RWPE1 (cell line): ENCODE measurements around the gene FAM25G.
A peak's percentile ranks its signal among the peaks of the same experiment; 100 is the strongest.
"Not testable (repeated sequence)": the region's sequence is repeated elsewhere in the genome, so short reads cannot be mapped to it uniquely, and the experiment has no call there.

Experiments
- CTCF ChIA-PET: fragments of 350-600 bp; sonication (Branson Sonifier 250); formaldehyde crosslinking; extraction: SDS; loops from one replicate; lab custom pipeline; 2021; lab: Yijun Ruan, JAX
- POLR2A ChIA-PET: fragments of 400-600 bp; formaldehyde crosslinking; extraction: SDS; loops from one replicate; lab custom pipeline; 2020; ENCODE audit warnings: antibody characterized with exemption; ENCODE audit not compliant: low non-redundant PET; lab: Yijun Ruan, JAX
- DNase-seq: peaks from one replicate; pipeline ENCODE4 v3.0.0; 2012; ENCODE audit warnings: low spot score
- H3K27ac ChIP-seq: fragments of 450-650 bp; 2 replicates; pipeline ENCODE4 v1.5.1; 2017
- TF ChIP-seq, protein P1 (sequence below): fragments of 450-650 bp; conservative IDR thresholded peaks from 2 replicates; pipeline ENCODE4 v1.5.1; 2017; ENCODE audit warnings: low read depth, mild to moderate bottlenecking

The FAM25G gene

DNA sequence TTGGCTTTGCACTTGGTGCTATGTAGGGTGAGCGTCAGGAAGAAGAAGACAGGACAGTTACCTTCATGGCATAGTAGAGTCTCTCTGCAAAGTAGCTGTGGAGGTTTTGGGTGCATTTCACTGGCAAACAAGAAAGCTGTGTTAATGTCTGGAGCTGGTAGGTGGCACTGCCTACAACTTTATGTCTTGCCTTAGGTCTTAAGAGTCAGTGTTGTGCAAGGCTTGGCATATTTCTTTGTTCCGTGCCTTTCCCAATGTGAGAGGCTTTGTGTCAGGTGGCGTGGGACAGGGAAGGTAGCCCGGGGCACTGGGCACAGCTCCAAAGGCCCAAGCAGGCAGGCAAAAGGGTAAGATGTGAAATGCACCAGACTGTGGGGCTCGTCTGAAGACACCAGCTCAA, 19.4 kb downstream of the FAM25G start:
- CTCF ChIA-PET, H3K27ac ChIP-seq, DNase-seq, POLR2A ChIA-PET: not testable (repeated sequence)

DNA sequence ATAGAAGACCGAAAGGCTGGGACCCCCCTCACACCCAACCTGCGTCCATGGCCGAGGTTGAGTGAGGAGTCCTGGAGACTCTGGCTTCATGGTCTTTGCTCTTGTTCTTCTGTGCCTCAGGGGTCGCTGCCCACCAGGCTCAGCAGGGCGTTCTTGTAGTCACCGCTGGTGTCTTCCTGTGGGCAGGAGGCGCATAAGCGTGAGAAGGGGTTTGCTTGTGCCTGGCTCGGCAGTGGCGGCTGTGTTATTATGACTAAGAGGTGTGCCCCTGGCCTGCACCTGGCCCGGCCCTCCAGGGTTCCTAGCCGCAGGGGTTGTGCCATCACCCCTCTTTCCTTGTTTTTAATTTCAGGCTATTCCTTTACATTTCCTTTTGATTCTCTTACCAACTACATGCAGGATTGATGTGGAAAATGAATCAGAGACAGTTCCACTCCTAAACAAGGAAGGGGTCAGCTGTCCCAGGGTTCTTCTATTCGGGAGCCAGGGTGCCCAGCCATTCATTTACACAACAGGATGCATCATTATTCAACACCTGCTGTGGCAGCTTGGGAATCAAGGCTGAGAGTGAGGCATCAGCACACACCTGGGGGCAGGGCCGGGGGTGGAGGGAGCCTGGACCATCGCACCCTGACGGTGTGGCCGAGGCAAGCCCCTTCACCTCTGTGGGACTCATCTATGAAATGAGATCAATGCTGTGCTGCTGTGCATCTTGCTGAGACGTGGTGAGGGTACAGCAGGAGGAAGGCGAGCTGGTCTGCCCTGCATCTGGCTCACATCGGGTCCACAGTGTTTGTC, 22.6 kb downstream of the FAM25G start:
- DNase-seq, POLR2A ChIA-PET, CTCF ChIA-PET, H3K27ac ChIP-seq: not testable (repeated sequence)

DNA sequence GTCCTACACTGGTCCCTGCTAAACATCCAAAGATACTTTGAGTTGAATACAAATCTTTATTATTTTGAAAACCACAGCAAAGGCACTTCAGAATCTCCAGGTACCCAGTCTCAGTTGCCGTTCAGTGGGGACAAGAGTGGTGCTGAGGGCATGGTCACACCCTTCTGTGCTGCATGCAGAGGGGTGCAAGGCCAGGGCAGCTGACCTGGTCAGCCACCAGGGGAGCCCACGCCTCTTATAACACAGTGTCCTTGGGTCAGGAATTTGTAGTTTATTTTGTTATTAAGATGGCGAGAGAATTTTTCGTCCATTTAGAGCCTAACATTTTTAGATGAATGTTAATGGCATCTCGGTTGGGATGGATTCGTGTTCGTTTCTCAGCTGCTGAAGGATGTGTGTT, 23.5 kb downstream of the FAM25G start:
- H3K27ac ChIP-seq, CTCF ChIA-PET, POLR2A ChIA-PET, DNase-seq: not testable (repeated sequence)

GRCh38 chr10:47467458-47467857, 24.0 kb downstream of the FAM25G start:
- DNase-seq, CTCF ChIA-PET, POLR2A ChIA-PET, H3K27ac ChIP-seq: not testable (repeated sequence)

DNA sequence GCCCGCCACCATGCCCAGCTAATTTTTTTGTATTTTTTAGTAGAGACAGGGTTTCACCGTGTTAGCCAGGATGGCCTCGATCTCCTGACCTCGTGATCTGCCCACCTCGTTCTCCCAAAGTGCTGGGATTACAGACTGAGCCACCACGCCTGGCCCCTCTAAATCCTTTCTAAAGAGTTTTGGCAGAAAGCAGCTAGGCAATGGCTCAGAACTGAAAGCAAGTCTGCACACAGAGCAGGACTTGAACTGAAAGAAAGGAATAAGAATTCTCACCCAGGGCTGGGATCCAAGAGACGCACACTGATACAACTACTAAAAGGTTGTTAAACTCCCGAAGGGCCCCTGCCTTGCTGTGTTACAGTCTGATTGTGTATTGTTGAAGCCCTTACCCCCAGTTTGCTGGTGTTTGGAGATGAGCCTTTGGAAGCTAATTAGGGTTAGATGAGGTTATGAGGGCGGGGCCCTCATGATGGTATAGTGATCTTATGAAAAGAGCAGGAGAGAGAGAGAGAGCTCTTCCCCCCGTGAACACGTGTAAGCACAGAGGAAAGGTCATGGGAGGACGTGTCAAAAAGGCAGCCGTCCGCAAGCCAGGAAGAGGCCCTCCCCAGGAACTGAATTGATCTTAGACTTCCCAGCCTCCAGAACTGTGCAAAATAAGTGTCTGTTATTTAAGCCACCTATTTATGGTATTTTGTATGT, 26.1 kb downstream of the FAM25G start:
- POLR2A ChIA-PET, CTCF ChIA-PET, H3K27ac ChIP-seq, DNase-seq: not testable (repeated sequence)

DNA sequence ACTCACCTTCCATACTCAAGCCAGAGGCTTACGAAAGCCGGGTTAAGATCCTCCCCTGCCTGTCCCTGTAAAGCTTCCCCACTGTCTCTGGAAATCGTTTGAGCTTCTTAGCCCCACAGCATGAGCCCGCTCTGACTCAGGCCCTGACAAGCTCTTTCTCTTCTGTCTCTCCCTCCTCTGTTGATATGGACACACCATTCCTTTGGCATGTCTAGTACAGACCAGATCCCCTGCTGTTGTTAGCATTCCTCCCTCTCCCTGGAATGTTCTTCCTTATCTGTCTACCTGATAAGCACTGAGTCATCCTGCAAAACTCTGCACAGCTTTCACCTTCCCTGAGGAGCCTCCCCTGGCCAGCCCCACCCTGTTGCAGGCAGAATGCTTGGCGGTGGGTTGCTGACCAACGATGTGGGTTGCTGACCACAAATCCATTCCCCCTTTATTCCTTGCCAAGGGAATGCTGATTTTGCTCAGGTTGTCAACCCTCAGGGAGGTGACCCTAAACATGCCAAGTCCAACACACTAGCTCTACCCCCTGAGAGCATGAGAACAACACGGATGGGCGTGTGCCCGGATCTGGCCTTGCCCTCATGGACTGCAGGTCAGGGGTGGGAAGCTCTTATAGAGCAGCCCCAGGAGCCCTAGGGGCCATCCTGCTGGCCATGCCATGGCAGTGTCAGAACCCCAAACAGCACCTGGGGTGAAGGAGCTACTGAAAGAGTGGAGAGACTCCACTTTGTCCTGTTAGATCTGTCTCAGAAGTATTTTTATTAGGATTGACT, 28.7 kb downstream of the FAM25G start:
- DNase-seq, CTCF ChIA-PET, H3K27ac ChIP-seq, POLR2A ChIA-PET: not testable (repeated sequence)

GRCh38 chr10:47461261-47461687, 30.2 kb downstream of the FAM25G start:
- TF ChIP-seq, protein P1, sequence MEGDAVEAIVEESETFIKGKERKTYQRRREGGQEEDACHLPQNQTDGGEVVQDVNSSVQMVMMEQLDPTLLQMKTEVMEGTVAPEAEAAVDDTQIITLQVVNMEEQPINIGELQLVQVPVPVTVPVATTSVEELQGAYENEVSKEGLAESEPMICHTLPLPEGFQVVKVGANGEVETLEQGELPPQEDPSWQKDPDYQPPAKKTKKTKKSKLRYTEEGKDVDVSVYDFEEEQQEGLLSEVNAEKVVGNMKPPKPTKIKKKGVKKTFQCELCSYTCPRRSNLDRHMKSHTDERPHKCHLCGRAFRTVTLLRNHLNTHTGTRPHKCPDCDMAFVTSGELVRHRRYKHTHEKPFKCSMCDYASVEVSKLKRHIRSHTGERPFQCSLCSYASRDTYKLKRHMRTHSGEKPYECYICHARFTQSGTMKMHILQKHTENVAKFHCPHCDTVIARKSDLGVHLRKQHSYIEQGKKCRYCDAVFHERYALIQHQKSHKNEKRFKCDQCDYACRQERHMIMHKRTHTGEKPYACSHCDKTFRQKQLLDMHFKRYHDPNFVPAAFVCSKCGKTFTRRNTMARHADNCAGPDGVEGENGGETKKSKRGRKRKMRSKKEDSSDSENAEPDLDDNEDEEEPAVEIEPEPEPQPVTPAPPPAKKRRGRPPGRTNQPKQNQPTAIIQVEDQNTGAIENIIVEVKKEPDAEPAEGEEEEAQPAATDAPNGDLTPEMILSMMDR: peak; percentile 41
- H3K27ac ChIP-seq: peak overlapping the region; percentile 67
- CTCF ChIA-PET, DNase-seq, POLR2A ChIA-PET: not testable (repeated sequence)

DNA sequence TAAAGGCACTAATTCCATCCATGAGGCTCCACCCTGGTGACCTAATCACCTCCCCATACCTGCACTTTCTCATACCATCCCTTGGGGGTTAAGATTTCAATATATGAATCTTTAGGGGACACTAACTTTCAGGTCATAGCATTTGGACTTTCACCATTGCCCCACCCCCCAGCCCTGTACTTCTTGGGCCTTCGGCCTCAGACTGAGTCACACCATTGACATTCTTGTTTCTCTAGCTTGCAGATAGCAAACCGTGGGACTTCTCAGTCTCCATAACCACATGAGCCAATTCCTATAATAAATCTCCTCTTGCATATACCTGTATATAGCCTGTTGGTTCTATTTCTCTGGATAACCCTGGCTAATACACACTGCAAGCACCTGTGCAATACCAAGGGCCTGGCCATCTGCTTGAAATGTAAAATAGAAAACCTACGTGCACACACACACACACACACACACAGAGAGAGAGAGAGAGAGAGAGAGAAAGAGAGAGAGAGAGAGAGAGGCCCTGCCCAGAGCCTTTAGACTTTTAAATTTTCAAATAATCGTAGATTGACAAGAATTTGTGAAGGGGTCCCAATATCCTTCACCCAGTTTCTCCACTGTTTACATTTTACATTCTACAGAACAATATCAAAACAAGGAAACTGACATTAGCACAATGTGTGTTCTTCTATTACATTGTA, 32.9 kb downstream of the FAM25G start:
- ChIA-PET CTCF (no interaction called here), POLR2A (no interaction called here)
- no peak overlapping the region for H3K27ac ChIP-seq
- TF ChIP-seq, protein P1: no peak
- peak; percentile 25 for DNase-seq

GRCh38 chr10:47457826-47458225, 33.7 kb downstream of the FAM25G start:
- H3K27ac ChIP-seq: no peak overlapping the region
- no peak for DNase-seq
- TF ChIP-seq, protein P1: no peak
- ChIA-PET POLR2A (no interaction called here), CTCF (no interaction called here)
